GM12892 (cell line): ENCODE data around the gene ARHGEF16.

Source experiments
- POLR2A ChIP-seq: IDR thresholded peaks from 2 replicates; pipeline ENCODE4 v1.6.1; 2011; ENCODE audit warnings: low read depth, low read length, control low read depth
- POLR2AphosphoS5 ChIP-seq: IDR thresholded peaks from 2 replicates; pipeline ENCODE4 v1.6.1; 2011; ENCODE audit warnings: low read depth, low read length, control low read depth
- TAF1 ChIP-seq: IDR thresholded peaks from 2 replicates; pipeline ENCODE4 v1.6.1; 2011; ENCODE audit warnings: low read depth, mild to moderate bottlenecking, control low read depth, low read length, borderline replicate concordance

DNA sequence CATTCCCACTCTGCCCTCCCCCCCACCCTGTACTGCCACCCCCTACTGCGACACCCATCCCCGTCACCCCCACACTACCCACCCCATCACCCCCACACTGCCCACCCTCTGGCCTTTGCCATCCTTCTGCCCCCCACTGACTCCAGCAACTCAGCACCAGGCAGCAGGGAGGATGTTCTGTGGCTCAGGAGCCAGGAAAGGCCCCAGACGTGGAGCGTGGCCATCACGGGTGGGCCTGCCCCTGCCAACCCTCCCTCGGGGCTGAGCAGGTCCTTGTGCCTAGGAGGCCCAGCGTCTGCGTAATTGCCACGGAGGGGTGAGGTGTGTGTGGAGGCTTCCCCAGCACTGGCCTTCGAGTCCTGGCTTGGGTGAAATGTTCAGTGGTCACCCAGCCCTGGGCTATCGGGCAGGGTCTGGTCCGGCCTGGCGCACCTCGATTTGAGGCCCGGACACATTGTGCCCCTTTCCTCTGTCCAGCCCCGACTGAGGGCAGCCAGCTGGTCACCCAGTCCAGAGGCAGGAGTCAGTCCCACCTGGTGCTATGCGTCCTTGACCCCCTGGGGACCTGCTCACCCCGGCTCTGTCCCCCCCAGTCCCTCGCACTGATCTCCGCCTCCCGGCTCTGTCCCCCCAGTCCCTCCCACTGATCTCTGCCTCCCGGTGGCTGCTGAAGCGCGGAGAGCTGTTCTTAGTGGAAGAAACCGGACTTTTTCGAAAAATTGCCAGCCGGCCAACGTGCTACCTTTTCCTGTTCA lies 23.0 kb downstream of the ARHGEF16 start:
- TF ChIP-seq POLR2A (no peak), POLR2AphosphoS5 (no peak), TAF1 (no peak)
